Lower leg skin (tissue), 4 donors: ENCODE data around the gene TMEM191B. TPM values are rescaled to one million over a fixed set of nuclear protein-coding genes. Genes with fewer than 3 reads are reported as not detected.
A peak's percentile ranks its signal among the peaks of the same experiment; 100 is the strongest.
"Not testable (repeated sequence)": the region's sequence is repeated elsewhere in the genome, so short reads cannot be mapped to it uniquely, and the experiment has no call there.

Source experiments
- DNase-seq, 2 donors: peaks; one replicate each; pipeline ENCODE4 v3.0.0-alpha.2; 2019; ENCODE audit warnings: low spot score in 2 of 2
- H3K4me3 ChIP-seq: fragments of 200-600 bp; sonication (generic); 2 replicates; pipeline ENCODE4 v1.5.1; 2017; ENCODE audit warnings: mild to moderate bottlenecking, low read depth; ENCODE audit not compliant: poor library complexity, severe bottlenecking
- WGBS, 2 donors: methylation state at CpG; one replicate each; pipeline ENCODE4 v1.1.5; 2018; 5-methylcytosine and 5-hydroxymethylcytosine counted together
- intact Hi-C: fragments of 100-400 bp; cut with DNase I; formaldehyde crosslinking; loops from one replicate; pipeline ENCODE4 v1.15.0; 2023; ENCODE audit warnings: low total_unique reads
- total RNA-seq, 4 donors: library from RNA; depleted of rRNA; stranded (reverse); fragments of >200 nt; gene quantifications; one replicate each; pipeline ENCODE4 v1.1.0, GENCODE V29; 2016

The TMEM191B gene
- total RNA-seq = 1 to 10 TPM in 1 of 4 donors, under 1 TPM in 1, not detected in 2; 0.34 to 4.9 TPM

DNA sequence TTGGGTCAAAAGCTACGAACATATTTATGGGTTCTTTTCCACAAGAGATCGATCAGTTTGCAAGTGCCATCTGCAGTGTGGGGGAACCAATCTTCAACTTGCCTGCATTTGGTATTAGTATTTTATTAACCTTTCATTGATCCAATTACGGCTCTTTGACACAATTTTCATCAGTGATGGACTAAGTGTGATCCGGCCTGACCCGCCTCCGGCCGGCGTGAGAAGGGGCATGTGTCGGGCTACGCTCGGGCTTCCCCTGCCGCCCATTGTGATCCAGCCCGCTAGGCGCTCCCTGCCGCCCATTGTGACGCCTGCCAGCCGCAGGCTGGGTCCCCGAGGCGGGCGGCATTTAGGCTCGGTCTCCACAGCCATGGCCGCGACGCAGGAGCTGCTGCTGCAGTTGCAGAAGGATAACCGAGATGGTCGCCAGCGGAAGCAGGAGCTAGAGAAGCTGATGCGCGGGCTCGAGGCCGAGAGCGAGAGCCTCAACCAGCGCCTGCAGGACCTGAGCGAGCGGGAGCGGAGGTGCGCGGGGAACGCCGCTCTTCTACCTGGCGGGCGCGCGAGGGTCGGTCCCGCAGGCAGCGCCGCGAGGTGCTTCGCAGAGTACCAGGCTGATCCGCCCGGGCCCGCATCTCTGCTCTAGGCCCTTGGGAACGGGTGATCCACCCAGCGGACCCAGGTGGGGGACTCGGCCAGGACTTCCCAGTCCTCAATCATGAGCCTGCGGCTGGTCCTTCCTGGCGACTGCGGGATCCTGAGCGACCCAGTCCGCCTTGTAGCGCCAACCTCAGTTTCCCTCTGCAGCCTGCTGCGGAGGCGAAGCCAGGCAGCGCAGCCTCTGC is at the start of gene TMEM191B:
TSS of gene TMEM191B (plus strand) at position 51 of the 845 bp plus-strand sequence. CDS start at position 230, 179 bp downstream.
- WGBS, 2 donors = no CpG with 5 or more reads among the region's 65 CpGs

DNA sequence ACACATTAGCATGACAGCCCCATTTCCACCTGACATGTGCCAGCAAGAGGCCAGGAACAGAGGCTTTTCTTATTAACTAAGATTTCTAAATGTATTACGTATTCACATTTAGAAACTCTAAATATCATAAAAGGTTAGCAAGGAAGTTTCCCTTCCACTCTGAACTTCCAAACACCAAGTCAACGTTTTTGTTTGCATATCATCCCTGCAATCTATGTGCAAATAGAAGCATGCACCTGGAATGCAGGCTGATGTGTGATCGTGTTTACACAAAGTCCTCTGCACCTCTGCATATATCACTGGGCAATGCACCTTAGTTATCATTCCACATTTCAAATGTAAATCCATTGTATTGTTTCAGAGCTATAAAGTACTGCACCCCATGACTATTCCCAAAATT is 31.4 kb upstream of the TMEM191B start:
- H3K4me3 ChIP-seq, intact Hi-C loops, DNase-seq: not testable (repeated sequence)
- no CpG with 5 or more reads among the region's 3 CpGs for WGBS, 2 donors

More for the DNA sequence above, at the start of gene TMEM191B:
- H3K4me3 ChIP-seq, DNase-seq, intact Hi-C loops: not testable (repeated sequence)

DNA sequence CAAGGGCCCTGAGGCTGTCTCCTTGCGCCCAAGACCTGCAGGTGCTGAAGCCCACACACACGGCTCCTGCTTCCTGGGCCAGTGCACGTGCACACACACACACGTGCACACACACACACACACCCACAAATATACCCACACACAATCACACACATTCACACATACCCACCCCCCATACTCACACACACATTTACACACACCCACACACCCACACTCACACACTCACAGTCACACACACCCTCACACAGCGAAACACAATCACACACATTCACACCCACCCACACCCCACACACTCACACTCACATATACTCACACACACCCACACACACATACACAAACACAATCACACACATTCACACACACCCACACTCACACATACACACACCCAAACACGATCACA is 16.3 kb upstream of the TMEM191B start:
- H3K4me3 ChIP-seq, DNase-seq, intact Hi-C loops: not testable (repeated sequence)
- 50 to 73% methylated on average over 4 to 6 of the region's 6 CpGs for WGBS, 2 donors

DNA sequence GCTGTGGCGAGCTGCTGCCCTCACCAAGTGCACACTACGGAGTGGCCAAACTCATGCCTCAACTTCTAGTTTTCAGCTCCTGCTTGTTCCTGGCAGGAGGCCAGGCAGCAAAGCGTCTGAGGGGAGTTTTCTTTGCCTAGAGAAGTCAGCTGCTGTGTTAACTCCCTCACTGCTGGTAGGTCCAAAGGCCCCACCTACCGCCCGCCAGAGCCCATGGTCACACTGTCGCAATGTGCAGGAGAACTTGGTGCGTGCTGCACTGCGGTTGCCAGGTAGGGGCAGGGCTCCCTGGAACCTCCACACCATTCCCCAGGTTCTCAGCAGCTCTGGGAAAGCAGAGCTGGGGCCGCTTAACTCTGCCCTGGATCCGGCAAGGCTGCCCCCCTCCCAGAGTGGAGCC is 15.2 kb upstream of the TMEM191B start:
- DNase-seq = peak in 1 of 2 donors; percentile 74
- H3K4me3 ChIP-seq, intact Hi-C loops: not testable (repeated sequence)
- WGBS, 2 donors = 57 to 60% methylated on average over 2 to 6 of the region's 10 CpGs

DNA sequence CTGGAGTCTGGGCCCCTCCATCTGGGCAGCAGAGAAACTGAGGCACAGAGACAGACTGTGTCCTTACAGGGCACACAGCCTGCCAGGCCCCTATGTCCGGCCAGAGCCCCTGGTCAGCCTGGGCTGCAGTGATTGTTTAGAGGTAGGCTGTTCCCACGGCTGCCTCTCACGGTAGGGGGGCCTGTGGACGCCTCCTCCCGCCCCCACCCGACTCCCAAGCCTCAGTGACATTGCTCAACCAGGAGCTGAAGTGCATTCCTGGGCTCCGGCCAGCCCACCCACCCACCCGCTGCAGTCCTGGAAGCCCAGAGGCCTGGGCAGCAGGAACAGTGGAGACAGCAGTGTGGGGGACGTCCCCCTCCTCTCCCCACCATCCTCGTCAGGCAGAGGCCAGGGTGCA is 14.1 kb upstream of the TMEM191B start:
- WGBS, 2 donors = no CpG with 5 or more reads among the region's 10 CpGs
- H3K4me3 ChIP-seq, intact Hi-C loops, DNase-seq: not testable (repeated sequence)

DNA sequence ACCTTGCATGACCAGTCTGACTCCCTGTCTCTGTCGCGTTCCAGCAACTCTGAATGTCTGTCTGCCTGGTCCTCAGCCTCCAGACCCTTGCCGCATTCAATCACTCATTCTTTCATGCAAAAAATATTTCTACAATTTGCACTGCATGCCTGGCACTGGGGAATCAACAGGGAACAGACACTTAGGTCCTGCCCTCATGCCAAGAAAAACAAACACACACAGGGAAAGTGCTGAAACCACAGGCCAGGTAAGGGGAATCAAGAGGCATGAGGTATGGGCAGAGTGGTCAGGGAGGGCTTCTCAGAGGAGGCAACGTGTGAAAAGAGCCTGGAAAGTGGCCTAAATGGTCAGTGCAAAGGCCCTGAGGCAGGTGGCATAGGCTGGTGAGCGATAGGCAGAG is 9.5 kb upstream of the TMEM191B start, which contains the start of gene GGTLC3:
TSS of gene GGTLC3 (minus strand) at position 101 of the 400 bp plus-strand sequence. CDS start 264 bp downstream, outside the sequence.
- WGBS, 2 donors = no CpG with 5 or more reads among the region's 5 CpGs
- intact Hi-C loops, DNase-seq, H3K4me3 ChIP-seq: not testable (repeated sequence)

DNA sequence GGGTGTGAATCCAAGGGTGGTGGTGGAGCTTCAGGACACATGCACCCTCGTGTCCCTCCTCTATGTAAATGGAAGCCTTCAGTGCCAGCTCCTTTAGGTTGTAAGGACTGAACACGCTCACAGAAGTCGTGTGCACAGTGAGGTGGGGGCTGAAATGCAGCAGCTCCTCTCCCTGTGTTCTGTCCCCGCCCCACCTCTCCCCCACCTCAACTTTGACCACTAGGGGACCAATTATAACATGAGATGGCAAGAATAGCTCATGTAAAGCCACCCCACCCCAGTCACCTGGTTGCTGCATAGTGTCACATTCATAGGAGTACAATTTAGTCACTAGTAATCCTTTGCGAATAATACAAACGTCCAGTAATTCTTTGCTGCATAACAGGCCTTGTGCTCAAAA is 4.8 kb upstream of the TMEM191B start:
- DNase-seq, intact Hi-C loops: not testable (repeated sequence)
- WGBS, 2 donors = no CpG with 5 or more reads among the region's 6 CpGs

DNA sequence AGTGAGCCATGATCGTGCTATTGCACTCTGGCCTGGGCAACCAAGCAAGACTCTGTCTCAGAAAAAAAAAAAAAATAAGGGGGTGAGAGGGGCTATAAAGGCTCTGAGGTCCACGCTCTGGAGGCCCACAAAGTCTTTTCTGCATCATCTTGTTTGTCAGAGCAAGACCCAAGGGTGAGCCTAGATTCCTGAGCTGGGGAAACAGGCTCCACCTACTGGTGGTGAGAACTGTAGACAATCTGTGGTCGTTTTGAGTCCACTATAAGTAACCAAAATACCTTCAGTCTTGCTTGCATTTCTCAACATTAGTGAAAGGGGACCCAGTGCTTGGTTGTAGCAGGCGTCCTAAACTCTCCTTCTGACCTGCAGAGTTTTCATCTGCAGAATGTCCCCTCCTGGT is 4.3 kb upstream of the TMEM191B start:
- H3K4me3 ChIP-seq, DNase-seq, intact Hi-C loops: not testable (repeated sequence)
- no CpG with 5 or more reads among the region's 4 CpGs for WGBS, 2 donors

More for the DNA sequence above, 4.8 kb upstream of the TMEM191B start:
- not testable (repeated sequence) for H3K4me3 ChIP-seq

DNA sequence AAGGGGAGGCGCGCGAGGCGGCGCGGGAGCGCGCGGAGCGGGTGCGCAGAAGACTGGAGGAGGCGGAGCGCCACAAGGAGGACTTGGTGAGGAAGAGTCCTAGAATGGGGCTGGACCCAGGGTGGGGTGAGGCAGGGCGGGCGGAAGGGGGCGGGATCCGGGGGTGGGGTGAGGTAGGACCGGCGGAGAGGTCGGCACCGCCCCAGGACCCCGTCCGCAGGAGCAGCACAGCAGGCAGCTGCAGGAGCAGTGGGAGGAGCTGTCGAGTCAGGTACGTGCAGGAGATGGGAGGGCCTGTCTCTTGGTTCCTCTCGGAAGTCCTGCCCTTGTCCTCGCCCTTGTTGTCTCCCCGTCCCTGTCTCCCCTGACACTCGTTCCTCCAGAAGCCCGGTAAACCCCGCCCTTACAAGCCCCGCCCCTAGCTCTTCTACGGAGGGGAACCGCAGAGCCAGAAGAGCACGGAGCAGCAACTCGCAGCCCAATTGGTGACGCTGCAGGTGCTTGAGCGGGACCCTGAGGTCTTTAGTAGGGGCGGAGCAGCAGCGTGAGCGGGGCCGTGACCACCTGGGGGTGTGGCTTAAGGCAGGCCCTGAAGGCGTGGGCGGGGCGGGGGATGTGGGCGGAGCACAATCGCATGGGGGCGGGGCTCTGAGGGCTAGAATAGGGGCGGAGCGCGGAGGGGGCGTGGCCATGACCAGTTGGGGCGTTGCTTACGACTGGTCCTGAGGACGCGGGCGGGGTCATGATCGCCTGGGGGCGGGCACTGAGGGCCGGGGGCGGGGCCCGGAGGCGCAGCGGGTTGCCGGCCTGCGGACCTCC is 1.2 kb downstream of the TMEM191B start:
- H3K4me3 ChIP-seq = not testable (repeated sequence)

DNA sequence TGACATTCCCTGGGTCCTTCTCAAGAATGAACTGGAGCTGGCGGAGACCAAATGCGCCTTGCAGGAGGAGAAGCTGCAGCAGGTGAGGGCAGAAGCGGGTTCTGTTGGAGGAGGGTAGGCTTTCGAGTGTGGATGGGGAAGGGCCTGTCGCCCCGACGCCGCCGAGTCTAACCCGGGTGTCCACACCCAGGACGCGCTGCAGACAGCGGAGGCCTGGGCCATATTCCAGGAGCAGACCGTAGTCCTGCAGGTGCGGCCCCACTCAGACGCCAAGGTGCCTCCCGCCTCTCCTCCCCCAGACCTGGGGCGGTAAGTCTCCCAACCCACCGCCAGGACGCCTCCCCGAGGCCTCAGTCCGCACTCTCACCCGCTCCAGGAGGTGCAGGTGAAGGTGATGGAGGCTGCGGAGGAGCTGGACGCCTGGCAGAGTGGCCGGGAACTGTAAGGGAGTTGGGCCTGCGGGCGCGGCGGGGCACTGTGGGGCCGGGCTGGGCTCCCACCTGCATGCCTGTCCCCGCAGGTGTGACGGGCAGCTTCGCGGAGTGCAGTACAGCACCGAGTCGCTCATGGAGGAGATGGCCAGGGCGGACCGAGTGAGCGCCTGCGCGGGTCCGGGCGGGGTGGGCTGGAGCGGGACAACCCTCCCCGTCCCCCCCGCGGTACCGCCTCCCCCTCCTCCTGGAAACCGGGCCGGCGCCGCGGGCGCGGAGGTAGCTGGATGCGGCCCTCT is 2.0 kb downstream of the TMEM191B start:
- no CpG with 5 or more reads among the region's 57 CpGs for WGBS, 2 donors

More for the DNA sequence above, 1.2 kb downstream of the TMEM191B start:
- DNase-seq = peak; percentile 36 to 93
- WGBS, 2 donors = no CpG with 5 or more reads among the region's 66 CpGs
- intact Hi-C loops = not testable (repeated sequence)

DNA sequence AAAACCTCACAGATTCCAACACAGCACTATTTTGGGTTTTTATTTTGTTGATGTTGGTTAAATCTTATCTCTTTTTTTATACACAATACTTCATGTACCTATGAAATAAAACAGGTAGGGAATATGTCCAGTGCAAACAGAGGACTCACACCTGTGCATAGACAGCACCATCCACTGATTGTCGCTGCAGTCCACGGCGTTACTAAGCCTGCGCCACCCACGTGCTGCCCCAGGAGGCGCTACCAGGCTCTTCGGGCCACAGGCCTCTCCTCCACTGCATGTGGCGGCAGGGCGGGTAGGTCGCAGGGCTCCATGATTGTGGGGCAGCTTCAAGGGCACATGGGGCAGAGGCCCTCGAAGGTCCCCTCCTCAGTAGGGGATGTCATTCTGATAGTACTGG is 6.0 kb downstream of the TMEM191B start:
- no CpG with 5 or more reads among the region's 11 CpGs for WGBS, 2 donors
- H3K4me3 ChIP-seq, intact Hi-C loops, DNase-seq: not testable (repeated sequence)

More for the DNA sequence above, 2.0 kb downstream of the TMEM191B start:
- intact Hi-C loops, DNase-seq, H3K4me3 ChIP-seq: not testable (repeated sequence)

DNA sequence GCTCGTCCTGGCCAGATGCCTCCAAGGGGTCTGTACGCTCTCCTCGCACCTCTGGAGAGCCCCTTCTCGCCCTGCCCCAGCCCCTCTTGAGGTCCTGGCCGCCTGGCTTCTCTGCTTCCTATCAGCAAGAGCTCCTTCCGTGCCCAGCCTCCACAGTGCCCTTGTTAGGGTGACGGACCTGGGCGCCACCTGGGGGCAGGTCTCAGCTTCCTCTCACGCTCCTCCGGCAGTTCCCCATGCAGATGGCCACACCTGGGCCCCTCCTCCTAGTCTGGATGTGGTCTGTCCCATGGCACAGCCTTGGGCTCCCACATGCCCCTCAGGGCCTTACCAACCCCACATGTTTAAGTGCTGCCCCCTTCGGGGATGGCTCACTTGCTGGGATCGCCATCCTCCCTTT is 6.7 kb downstream of the TMEM191B start:
- intact Hi-C loops, H3K4me3 ChIP-seq, DNase-seq: not testable (repeated sequence)
- 96% methylated on average over 4 of the region's 12 CpGs; no CpG with 5 or more reads in 1 of the 2 donors for WGBS, 2 donors

DNA sequence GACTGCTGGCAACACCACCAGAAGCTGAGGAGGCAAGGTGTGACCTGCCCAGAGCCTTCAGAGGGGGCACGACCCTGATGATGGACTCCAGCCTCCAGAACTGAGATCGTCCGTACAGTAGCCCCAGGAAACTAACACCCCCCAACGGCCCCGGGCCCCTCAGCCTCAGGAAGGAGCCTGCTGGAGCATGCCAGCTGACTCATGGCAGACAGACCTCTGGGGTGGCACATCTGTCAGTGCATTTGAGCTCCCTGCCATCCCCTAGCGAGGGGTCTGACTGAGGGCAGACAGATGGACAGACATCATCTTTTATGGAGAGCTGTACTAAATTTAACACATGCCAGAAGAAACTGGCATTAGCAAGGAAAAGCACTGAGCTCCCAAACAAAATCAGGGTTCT is 12.4 kb downstream of the TMEM191B start:
- WGBS, 2 donors = no CpG with 5 or more reads among the region's 6 CpGs
- intact Hi-C loops, DNase-seq, H3K4me3 ChIP-seq: not testable (repeated sequence)

DNA sequence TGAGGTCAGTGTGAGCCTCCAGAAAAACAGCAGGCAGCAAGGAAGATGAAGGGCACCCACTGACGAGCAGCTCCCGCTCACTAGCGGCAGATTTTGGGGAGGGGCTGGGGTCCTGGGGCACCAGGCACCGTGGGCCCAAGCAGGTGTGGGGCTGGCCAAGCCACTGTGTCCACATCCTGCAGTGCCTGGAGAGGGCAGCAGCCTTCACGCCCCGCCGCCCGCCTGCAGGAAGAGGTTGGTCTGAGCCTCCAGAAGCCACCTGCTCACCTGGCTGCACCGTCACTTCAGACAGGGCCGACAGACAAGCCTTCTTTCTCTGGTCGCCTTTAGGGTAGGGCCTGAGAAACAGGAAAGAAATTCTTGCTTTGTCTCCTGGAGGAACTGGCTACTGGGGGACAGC is 15.8 kb downstream of the TMEM191B start:
- intact Hi-C loops, H3K4me3 ChIP-seq, DNase-seq: not testable (repeated sequence)
- 100% methylated on average over 4 of the region's 11 CpGs; no CpG with 5 or more reads in 1 of the 2 donors for WGBS, 2 donors
